AG04450 (cell line): Measurements from ENCODE around the gene DHRS3. TPM values are rescaled to one million over a fixed set of nuclear protein-coding genes. Genes with fewer than 3 reads are reported as not detected.
"Not testable (repeated sequence)": the region's sequence is repeated elsewhere in the genome, so short reads cannot be mapped to it uniquely, and the experiment has no call there.

Experiments
- CTCF ChIA-PET: fragments of 300-600, 350-600 bp; formaldehyde crosslinking; extraction: SDS; loops from one replicate; lab custom pipeline; 2022; ENCODE audit warnings: antibody characterized with exemption, inconsistent platforms; lab: Charles Lee
- POLR2A ChIA-PET: fragments of 350-600 bp; formaldehyde crosslinking; extraction: SDS; loops from one replicate; lab custom pipeline; 2021; ENCODE audit warnings: antibody characterized with exemption, inconsistent platforms; lab: Yijun Ruan, JAX
- DNase-seq: peaks from one replicate; pipeline ENCODE4 v3.0.0-alpha.2; 2011; ENCODE audit warnings: low read depth, low spot score
- H3K27ac ChIP-seq: one replicate; pipeline ENCODE4 v1.5.1; 2012; ENCODE audit warnings: low read depth, low read length, control low read depth
- H3K27me3 ChIP-seq: one replicate; pipeline ENCODE4 v1.6.0; 2012; ENCODE audit warnings: low read length; ENCODE audit not compliant: control insufficient read depth, insufficient read depth
- H3K4me3 ChIP-seq: 2 replicates; pipeline ENCODE4 v1.5.1; 2011; ENCODE audit warnings: mild to moderate bottlenecking, low read depth, low read length, control low read depth
- H3K9me3 ChIP-seq: 2 replicates; pipeline ENCODE4 v1.5.1; 2012; ENCODE audit warnings: low read length; ENCODE audit not compliant: control insufficient read depth, insufficient read depth
- CTCF ChIP-seq: IDR thresholded peaks from 2 replicates; pipeline ENCODE4 v1.5.1; 2011; ENCODE audit warnings: low read depth, low read length, control low read depth, inconsistent platforms
- polyA plus RNA-seq: library from polyadenylated mRNA; depleted of rRNA; stranded (reverse); fragments of >200 nt; gene quantifications from 2 replicates; pipeline ENCODE4 v1.2.3, GENCODE V29; 2011

The DHRS3 gene
- polyA plus RNA-seq, 1 experiment, result 42.3 TPM

- CTCF ChIA-PET, result interaction anchor here (4.8 kb wide), 1 partner anchor 349 kb away, joined by 131 read pairs; no protein-coding TSS in a partner anchor
- Histone ChIP-seq H3K9me3 (no peaks in the 10 kb centered on the region), H3K4me3 (no peak overlapping the region), H3K27ac (no peak overlapping the region), H3K27me3 (peaks cover 14% of the 10 kb centered on the region)
- TF ChIP-seq CTCF, result no peak
- DNase-seq, result no peak
- POLR2A ChIA-PET, result no interaction called here
These were observed 43.7 kb upstream of the DHRS3 start for GRCh38 chr1:12661606-12662219.

- peak; percentile 94 for TF ChIP-seq CTCF
- peak; percentile 55 for DNase-seq
- POLR2A ChIA-PET, result interaction anchor here (1.0 to 1.5 kb wide), 2 partner anchors 10 to 344 kb away, joined by 3 to 4 read pairs; no protein-coding TSS in a partner anchor
- Histone ChIP-seq H3K9me3 (no peaks in the 10 kb centered on the region), H3K4me3 (no peak overlapping the region), H3K27ac (no peak overlapping the region), H3K27me3 (peaks cover 14% of the 10 kb centered on the region)
- CTCF ChIA-PET, result interaction anchor here (0.6 to 4.8 kb wide), 68 partner anchors 10 to 1797 kb away, joined by 3 to 131 read pairs (median 5); partner anchors contain the start of genes AADACL4 and DHRS3
These were observed 40.8 kb upstream of the DHRS3 start for GRCh38 chr1:12658531-12659453.

- H3K9me3 ChIP-seq, POLR2A ChIA-PET, DNase-seq, H3K4me3 ChIP-seq, H3K27ac ChIP-seq: not testable (repeated sequence)
- CTCF ChIA-PET, result interaction anchor here (0.6 to 4.8 kb wide), 45 partner anchors 9 to 946 kb away, joined by 3 to 131 read pairs (median 6); partner anchors contain the start of gene DHRS3
- peaks cover 16% of the 10 kb centered on the region for H3K27me3 ChIP-seq
These were observed 40.0 kb upstream of the DHRS3 start for GRCh38 chr1:12657885-12658512.

DNA sequence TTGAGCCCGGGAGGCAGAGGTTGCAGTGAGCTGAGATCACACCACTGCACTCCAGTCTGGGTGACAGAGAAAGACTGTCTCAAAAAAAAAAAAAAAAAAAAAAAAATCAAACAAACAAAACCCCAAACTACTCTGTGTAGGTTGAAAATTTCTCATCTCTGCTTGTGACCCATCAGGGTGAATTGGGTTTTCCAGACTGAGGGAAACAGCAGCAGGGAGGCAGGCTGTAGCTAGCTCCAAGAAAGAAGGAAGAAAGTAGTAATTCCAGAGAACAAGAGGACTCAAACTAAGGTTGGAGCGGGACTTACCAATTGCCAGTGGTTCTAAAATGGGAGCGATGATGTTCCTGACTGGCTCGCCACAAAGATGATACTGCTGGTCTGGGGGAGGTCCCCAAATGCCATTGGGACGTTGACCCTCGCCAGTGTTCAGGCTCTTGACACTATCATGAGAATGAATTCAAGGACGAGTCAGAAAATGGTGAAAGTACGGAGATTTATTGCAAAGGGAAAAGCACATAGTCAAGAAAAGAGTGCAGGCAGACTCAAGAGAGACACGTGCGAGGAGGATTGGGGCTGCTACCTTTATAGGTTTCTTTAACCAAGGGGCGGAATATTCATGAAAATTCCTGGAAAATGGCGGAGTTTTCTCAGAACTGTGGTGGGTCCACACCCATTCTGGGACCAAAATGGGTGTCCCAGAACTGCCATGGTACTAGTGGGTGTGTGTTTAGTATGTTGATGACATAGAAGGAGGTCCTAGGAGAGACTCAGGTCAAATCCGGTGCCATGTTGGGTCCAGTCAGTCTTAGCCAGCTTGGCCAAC, 39.3 kb upstream of the DHRS3 start:
- POLR2A ChIA-PET, result no interaction called here

More for the DNA sequence above, 39.3 kb upstream of the DHRS3 start:
- no peak for DNase-seq
- H3K9me3 ChIP-seq, result no peaks in the 10 kb centered on the region
- no peak overlapping the region for H3K27ac ChIP-seq
- no peak overlapping the region for H3K4me3 ChIP-seq
- CTCF ChIA-PET, result interaction anchor here (0.7 to 2.6 kb wide), 14 partner anchors 28 to 532 kb away, joined by 3 to 30 read pairs (median 6); no protein-coding TSS in a partner anchor
- no peak for TF ChIP-seq CTCF
- H3K27me3 ChIP-seq, result peaks cover 15% of the 10 kb centered on the region
